ENCODE data around the gene SIGLEC12. TPM values are rescaled to one million over a fixed set of nuclear protein-coding genes. Genes with fewer than 3 reads are reported as not detected.

SIGLEC12 gene
- total and polyA plus RNA-seq, 2 of the 13 experiments (the other 11 are each of a cell fraction or from before 2014, with no cell fraction given): not detected

DNA sequence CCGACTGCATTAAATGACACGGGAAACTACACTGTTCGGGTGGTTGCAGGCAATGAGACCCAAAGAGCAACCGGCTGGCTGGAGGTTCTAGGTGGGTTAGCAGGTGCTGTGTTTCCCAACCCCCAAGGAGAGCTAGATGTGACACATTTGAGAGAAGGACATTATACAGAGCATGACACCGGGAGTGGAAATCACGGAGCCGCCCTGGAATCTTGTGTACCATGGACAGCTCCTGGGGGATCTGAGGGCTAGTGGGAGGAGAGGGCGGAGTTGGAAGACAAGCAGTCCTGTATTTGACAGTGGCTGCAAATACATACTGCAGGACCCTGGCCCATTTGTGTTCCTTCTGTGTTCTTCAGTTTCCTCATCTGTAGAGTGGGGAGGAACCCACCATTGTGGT is 21.0 kb downstream of the SIGLEC12 start (continued):
- TF ChIP-seq HMGXB3 (CRISPR knock-in tag; IDR thresholded peaks at IDR 0.05; ENCODE audit: borderline replicate concordance) (0 out of 2 replicates have a peak, but pooled peaks have one; percentile 24), ZNF574 (CRISPR knock-in tag; IDR thresholded peaks at IDR 0.05) (0 out of 2 replicates have a peak, but pooled peaks have one; percentile 26), HNRNPH1 (optimal IDR thresholded peaks at IDR 0.05; ENCODE audit: low read depth, low read length) (no peak), AHR (CRISPR knock-in tag; IDR thresholded peaks at IDR 0.05) (no peak), SMAD3 (CRISPR knock-in tag; IDR thresholded peaks at IDR 0.05) (no peak), ZNF567 (CRISPR knock-in tag; IDR thresholded peaks at IDR 0.05; ENCODE audit: borderline replicate concordance) (no peak), ARNTL (CRISPR knock-in tag; IDR thresholded peaks at IDR 0.05) (no peak), ZBTB21 (CRISPR knock-in tag; IDR thresholded peaks at IDR 0.05) (no peak), MAF1 (CRISPR knock-in tag; IDR thresholded peaks at IDR 0.05; ENCODE audit: borderline replicate concordance) (no peak), MXI1 (IDR thresholded peaks at IDR 0.05; ENCODE audit: borderline replicate concordance, low read depth, low read length) (no peak), HNF4A (CRISPR knock-in tag; IDR thresholded peaks at IDR 0.05) (no peak), ZNF101 (CRISPR knock-in tag; IDR thresholded peaks at IDR 0.05; ENCODE audit: borderline replicate concordance, low read depth) (no peak), SP2 (CRISPR knock-in tag; IDR thresholded peaks at IDR 0.05) (no peak), MEF2D (CRISPR knock-in tag; IDR thresholded peaks at IDR 0.05) (peak; percentile 25; the same call in 1 of the 2 replicates), ZNF841 (CRISPR knock-in tag; IDR thresholded peaks at IDR 0.05; ENCODE audit: borderline replicate concordance) (no peak), MIXL1 (CRISPR knock-in tag; IDR thresholded peaks at IDR 0.05) (0 out of 2 replicates have a peak, but pooled peaks have one; percentile 29), AFF4 (CRISPR knock-in tag; IDR thresholded peaks at IDR 0.05) (no peak), MED1 (CRISPR knock-in tag; IDR thresholded peaks at IDR 0.05) (no peak), KLF13 (CRISPR knock-in tag; IDR thresholded peaks at IDR 0.05) (no peak)
- TF ChIP-seq, protein P1, sequence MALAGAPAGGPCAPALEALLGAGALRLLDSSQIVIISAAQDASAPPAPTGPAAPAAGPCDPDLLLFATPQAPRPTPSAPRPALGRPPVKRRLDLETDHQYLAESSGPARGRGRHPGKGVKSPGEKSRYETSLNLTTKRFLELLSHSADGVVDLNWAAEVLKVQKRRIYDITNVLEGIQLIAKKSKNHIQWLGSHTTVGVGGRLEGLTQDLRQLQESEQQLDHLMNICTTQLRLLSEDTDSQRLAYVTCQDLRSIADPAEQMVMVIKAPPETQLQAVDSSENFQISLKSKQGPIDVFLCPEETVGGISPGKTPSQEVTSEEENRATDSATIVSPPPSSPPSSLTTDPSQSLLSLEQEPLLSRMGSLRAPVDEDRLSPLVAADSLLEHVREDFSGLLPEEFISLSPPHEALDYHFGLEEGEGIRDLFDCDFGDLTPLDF (CRISPR knock-in tag; IDR thresholded peaks at IDR 0.05): no peak

All from HepG2 (cell line).